NCI-H2081 (cell line): ENCODE measurements around the gene XYLT2.

ENCODE experiments used
- DNase-seq, 2 experiments: peaks; one replicate each; lab custom pipeline; 2025; lab: John Stamatoyannopoulos, UW

The XYLT2 gene

GRCh38 chr17:50348522-50349242 lies 2.8 kb downstream of the XYLT2 start:
- DNase-seq = no peak

GRCh38 chr17:50349243-50349600 lies 3.3 kb downstream of the XYLT2 start:
- no peak for DNase-seq

GRCh38 chr17:50350733-50351132 lies 4.8 kb downstream of the XYLT2 start:
- DNase-seq = no peak

- DNase-seq = no peak
Measured at GRCh38 chr17:50352072-50352692, 6.3 kb downstream of the XYLT2 start.

GRCh38 chr17:50352693-50353599 lies 7.0 kb downstream of the XYLT2 start:
- no peak for DNase-seq

GRCh38 chr17:50353600-50354195 lies 7.8 kb downstream of the XYLT2 start:
- DNase-seq = no peak

- DNase-seq = no peak
Measured at GRCh38 chr17:50354198-50354597, 8.3 kb downstream of the XYLT2 start.

GRCh38 chr17:50354776-50355175 lies 8.8 kb downstream of the XYLT2 start:
- no peak for DNase-seq

GRCh38 chr17:50355336-50355700 lies 9.4 kb downstream of the XYLT2 start:
- no peak for DNase-seq

- DNase-seq = no peak
Measured at GRCh38 chr17:50355701-50356341, 9.9 kb downstream of the XYLT2 start.

- DNase-seq = no peak
Measured at GRCh38 chr17:50356418-50356817, 10.5 kb downstream of the XYLT2 start.

GRCh38 chr17:50356892-50357510 lies 11.1 kb downstream of the XYLT2 start:
- DNase-seq = no peak

- no peak for DNase-seq
Measured at GRCh38 chr17:50358177-50358576, 12.3 kb downstream of the XYLT2 start.

GRCh38 chr17:50359005-50359699 lies 13.2 kb downstream of the XYLT2 start:
- DNase-seq = no peak

- DNase-seq = no peak
Measured at GRCh38 chr17:50359998-50360461, 14.1 kb downstream of the XYLT2 start.

- no peak for DNase-seq
Measured at GRCh38 chr17:50360486-50361115, 14.7 kb downstream of the XYLT2 start.

- peak; percentile 58 to 70 for DNase-seq
Measured at GRCh38 chr17:50361561-50362480, 15.9 kb downstream of the XYLT2 start.

GRCh38 chr17:50362661-50363060 lies 16.7 kb downstream of the XYLT2 start:
- DNase-seq = no peak
